ENCODE results near the gene SSTR3. TPM values are rescaled to one million over a fixed set of nuclear protein-coding genes. Genes with fewer than 3 reads are reported as not detected.

The SSTR3 gene
- total and polyA plus RNA-seq, 2 donors (not counting 1 experiment from before 2014, with no cell fraction given), result 0.64 to 0.98 TPM

DNA sequence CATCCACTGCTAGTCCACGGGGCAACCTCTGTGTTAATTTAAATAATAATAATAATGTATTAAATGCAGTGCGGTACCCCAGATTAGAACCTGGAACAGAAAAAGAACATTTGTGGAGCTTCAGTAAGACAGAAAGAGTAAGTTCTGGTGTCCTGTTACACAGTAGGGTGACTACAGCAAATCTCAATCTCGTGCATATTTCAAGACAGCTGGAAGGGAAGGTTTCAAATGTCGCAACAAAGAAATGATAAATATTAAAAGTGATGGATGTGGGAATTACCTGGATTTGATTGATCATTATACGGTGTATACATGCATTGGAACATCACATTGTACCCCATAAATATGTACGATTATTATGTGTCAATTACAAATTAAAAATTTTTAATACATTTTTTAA, 33.5 kb upstream of the SSTR3 start:
- DNase-seq, result no peak

More for the DNA sequence above, 33.5 kb upstream of the SSTR3 start:
- TF ChIP-seq, protein P1, sequence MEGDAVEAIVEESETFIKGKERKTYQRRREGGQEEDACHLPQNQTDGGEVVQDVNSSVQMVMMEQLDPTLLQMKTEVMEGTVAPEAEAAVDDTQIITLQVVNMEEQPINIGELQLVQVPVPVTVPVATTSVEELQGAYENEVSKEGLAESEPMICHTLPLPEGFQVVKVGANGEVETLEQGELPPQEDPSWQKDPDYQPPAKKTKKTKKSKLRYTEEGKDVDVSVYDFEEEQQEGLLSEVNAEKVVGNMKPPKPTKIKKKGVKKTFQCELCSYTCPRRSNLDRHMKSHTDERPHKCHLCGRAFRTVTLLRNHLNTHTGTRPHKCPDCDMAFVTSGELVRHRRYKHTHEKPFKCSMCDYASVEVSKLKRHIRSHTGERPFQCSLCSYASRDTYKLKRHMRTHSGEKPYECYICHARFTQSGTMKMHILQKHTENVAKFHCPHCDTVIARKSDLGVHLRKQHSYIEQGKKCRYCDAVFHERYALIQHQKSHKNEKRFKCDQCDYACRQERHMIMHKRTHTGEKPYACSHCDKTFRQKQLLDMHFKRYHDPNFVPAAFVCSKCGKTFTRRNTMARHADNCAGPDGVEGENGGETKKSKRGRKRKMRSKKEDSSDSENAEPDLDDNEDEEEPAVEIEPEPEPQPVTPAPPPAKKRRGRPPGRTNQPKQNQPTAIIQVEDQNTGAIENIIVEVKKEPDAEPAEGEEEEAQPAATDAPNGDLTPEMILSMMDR (IDR thresholded peaks at IDR 0.05), result no peak
- no peak for TF ChIP-seq EZH2 (IDR thresholded peaks at IDR 0.05; ENCODE audit: borderline replicate concordance, insufficient read depth, low read depth, low read length, poor library complexity, severe bottlenecking)
- no peaks in the 10 kb centered on the region for H3K27me3 Mint-ChIP-seq
- ATAC-seq (ENCODE audit: low read depth), result no peak
- Histone ChIP-seq H3K9ac (ENCODE audit: low read length) (no peak overlapping the region), H3K4me1 (ENCODE audit: control insufficient read depth in 2 of 2, insufficient read depth in 2 of 2, low read length in 2 of 2) (peaks cover 36 to 54% of the 10 kb centered on the region in 2 donors), H2AFZ (ENCODE audit: insufficient read depth, low read depth, low read length, poor library complexity, severe bottlenecking) (no peak overlapping the region), H3K79me2 (ENCODE audit: control insufficient read depth, insufficient read depth, low read length) (peaks cover 41% of the 10 kb centered on the region), H3K27me3 (replicated peaks in 1 of 4; ENCODE audit: control extremely low read depth in 1 of 4, control insufficient read depth in 3 of 4, insufficient read depth in 4 of 4, low read length in 3 of 4) (no peaks in the 10 kb centered on the region), H3K9me3 (ENCODE audit: control extremely low read depth in 1 of 3, control insufficient read depth in 2 of 3, insufficient read depth in 1 of 3, low read length in 2 of 3) (no peaks in the 10 kb centered on the region), H3K4me2 (replicated peaks; ENCODE audit: low read depth, low read length, poor library complexity, severe bottlenecking) (peak overlapping the region; percentile 98), H3K36me3 (replicated peaks in 1 of 2; ENCODE audit: control extremely low read depth in 1 of 2, control insufficient read depth in 1 of 2, extremely low read depth in 1 of 2, insufficient read depth in 2 of 2, low read length in 1 of 2) (peaks cover 0 to 14% of the 10 kb centered on the region in 2 experiments), H3K27ac (ENCODE audit: low read length in 2 of 2) (peak overlapping the region; percentile 80 to 86), H3K4me3 (ENCODE audit: control extremely low read depth in 1 of 5, extremely low read depth in 1 of 5, insufficient read depth in 1 of 5, low read depth in 2 of 5, low read length in 4 of 5) (no peak overlapping the region), H4K20me1 (ENCODE audit: control insufficient read depth, insufficient read depth, low read length, poor library complexity, severe bottlenecking) (peaks cover 29% of the 10 kb centered on the region)
- POLR2A ChIA-PET, result interaction anchor here (0.7 to 5.5 kb wide), 7 partner anchors 14 to 65 kb away, joined by 3 to 83 read pairs (median 17); no protein-coding TSS in a partner anchor
- H3K9me3 Mint-ChIP-seq (ENCODE audit: insufficient read depth), result no peaks in the 10 kb centered on the region
- peak overlapping the region; percentile 97 for H3K4me3 Mint-ChIP-seq
- peak overlapping the region; percentile 89 for H3K27ac Mint-ChIP-seq
- 17% methylated on average over 1 of the region's 6 CpGs for WGBS (ENCODE audit: insufficient coverage)
- intact Hi-C loops (cut with micrococcal nuclease), result loop anchor here (1.0 to 10.0 kb wide), 4 partner anchors 39 to 599 kb away; partner anchors contain the start of genes ANKRD54, EIF3L and GGA1
- CTCF ChIA-PET, result interaction anchor here (0.8 to 17.0 kb wide), 11 partner anchors 15 to 321 kb away, joined by 3 to 377 read pairs (median 11); no protein-coding TSS in a partner anchor
- H3K4me1 Mint-ChIP-seq, result peaks cover 71% of the 10 kb centered on the region

Data from B cell (primary cell).